GM21717 (cell line): Measurements from ENCODE around the gene RTN4.

Experiments used
- ATAC-seq: cut with Tn5 transposase; IDR thresholded peaks from one replicate; pipeline ENCODE4 v1.9.1; 2021; ENCODE audit warnings: mild to moderate bottlenecking, moderate library complexity; ENCODE audit not compliant: unreplicated experiment

RTN4 gene

GRCh38 chr2:54957321-54957999, 92.8 kb downstream of the RTN4 start:
- ATAC-seq: no peak

DNA sequence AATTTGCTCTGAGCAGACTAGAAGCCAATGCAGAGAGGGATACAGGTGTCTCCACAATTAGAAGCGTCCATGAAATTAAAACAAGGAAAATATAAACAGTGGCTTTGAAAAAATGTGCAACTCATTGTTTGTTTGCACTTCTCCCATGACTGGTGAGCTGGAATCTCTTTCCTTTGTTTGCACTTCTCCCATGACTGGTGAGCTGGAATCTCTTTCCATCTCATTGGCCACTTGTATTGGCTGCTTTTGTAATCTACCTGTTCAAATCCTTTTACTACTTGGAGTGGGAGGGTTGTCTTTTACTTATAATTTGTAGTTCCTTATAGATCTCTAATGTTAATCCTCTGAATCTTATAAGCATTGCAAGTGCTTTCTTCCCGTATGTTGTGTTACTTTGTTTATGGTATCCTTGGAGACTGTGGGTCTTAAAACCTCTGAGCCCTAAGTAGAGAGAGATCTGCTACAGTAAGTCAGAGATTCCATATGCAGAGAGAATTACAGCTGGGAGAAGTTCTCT, 94.1 kb downstream of the RTN4 start:
- no peak for ATAC-seq

- no peak for ATAC-seq
Observed at GRCh38 chr2:54955358-54956110, 94.7 kb downstream of the RTN4 start.

- no peak for ATAC-seq
Observed at GRCh38 chr2:54954705-54955357, 95.4 kb downstream of the RTN4 start.

DNA sequence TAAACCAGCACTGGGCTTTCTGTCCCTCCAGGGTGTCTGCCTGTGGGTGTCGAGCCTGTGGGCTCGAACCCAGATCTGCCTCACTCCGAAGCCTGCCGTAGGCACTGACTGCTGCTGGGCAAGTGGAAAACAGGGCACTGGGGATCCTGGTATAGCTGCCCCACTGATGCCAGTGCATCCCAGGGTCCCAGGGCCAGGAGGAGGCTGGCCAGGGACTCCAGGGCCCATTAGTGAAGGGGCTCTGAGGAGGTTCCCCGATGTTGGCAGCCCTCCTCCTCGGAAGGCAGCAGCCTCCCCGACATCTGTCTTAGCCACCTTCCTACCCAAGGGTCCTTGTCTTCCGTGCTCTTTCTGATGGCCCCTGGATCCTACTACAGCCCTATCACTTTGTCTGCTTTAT, 96.1 kb downstream of the RTN4 start:
- ATAC-seq: no peak

DNA sequence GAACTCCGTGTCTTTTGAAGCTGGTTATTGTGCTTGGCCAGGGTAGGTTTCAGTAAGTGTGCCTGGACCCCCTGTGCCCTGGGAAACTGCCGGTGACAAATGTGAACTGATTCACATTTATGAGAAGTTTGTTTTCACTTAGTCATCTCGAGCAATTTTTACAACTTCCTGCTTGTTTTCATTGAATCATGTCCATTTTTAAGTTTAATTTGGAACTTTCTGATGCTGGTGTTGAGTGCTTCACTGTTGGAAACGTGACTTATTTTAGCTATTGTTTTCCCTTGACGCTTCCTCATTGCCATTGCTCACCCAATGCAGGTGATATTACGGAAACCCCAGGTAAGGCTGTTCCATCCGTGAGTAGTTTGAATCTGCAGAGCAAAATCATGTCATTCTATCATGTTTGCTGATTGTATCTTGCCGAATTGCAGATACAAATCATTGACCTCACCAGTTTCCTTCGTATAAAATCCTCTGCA, 97.2 kb downstream of the RTN4 start:
- no peak for ATAC-seq

- ATAC-seq: no peak
Observed at GRCh38 chr2:54952425-54952824, 97.8 kb downstream of the RTN4 start.

DNA sequence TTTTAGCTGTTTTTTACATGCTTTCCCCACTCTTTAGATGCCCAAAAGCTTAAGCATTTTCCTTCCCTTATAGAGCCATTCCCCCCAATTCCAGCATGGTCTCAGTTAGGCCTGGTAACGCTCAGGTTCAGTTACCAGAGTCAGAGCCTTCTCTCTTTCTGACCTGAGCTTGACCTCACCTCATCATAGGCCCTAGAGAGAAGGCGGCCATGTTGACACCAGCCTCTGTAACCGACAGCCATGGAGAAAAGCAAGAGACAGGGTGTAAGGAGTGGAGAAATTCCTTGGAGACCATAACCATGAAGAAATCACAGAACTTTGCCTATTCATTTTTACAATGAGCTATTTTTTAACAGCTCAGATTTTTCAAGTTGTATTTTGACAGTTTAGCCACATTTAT, 99.4 kb downstream of the RTN4 start:
- no peak for ATAC-seq

DNA sequence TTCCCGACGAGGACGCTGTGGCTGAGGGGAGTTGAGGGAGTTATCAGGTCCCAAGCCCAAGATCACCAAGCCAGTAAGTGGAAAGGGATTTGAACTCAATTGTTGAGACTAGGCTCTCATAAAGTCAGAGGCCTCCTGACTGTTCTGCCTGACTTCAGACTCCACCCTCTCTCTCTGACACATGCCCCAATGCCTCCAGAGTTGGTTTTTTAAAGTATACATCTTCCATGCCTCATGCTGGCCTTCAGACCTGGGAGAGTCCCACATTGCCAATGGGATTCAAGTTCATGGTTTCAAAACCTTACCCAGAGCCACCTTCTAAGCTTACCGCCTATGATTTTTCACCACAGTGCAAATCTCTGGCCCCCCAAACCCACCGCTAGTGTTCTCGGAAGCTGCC, 100.8 kb downstream of the RTN4 start:
- no peak for ATAC-seq

DNA sequence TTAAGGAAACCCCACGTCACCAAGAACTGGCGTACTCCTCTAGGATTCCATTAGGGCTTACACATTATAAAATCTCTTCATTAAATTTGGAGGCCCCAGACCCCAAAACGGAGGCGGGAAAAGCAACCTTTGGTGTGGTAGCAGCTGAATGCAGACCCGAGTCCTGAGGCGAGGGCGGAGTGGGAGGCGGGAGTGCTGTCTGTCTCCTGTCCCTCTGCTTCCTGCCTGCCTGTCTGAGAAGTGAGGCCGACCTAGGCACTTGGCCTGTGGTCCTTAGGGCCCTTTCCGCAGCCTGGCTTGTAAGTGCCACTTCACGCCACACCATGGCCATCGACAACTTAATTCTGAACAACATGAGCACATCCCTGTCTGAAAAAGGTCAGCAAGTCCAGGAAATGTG, 102.1 kb downstream of the RTN4 start:
- no peak for ATAC-seq

GRCh38 chr2:54947646-54948045, 102.6 kb downstream of the RTN4 start:
- no peak for ATAC-seq

- no peak for ATAC-seq
Observed at GRCh38 chr2:54947136-54947535, 103.1 kb downstream of the RTN4 start.

GRCh38 chr2:54946220-54946805, 103.9 kb downstream of the RTN4 start:
- ATAC-seq: no peak

DNA sequence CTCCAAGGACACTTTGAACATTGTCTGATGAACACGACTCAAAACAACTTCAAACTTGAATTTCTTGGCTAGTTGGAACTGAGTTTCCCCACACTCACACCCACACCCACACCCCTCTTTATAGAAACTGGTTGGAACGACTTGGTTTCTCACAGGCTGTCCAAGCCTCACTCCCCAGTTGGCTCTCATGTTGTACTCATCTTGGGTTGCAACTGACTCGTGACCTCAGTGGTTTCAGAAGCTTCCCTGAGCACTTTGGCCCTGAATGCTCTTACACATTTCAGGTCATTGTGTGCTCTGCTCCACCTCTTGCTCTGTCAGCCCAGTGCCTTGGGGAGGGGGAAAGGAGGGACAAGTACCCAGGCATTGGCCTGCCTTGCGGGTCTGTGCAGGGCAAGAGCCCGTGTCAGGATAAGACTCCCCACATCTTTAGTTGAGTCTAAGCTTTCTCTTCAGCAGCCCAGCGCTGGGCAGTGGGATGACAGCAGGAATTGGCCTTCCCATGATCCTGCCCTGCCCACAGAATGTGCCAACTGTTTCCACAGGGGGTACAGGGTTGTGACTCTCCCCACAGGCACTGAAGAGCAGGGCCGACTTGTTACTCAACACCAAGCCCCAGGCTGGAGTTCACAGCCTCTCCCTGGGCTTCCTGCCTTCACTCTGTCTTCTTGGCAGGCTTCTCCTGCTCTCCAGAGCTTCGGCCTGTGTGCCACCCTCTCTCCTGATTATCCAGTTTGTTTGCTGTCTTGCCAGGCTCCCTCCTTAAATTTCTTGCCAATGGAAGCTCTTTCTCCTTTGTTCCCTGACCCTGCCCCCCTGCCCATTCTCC, 104.6 kb downstream of the RTN4 start:
- ATAC-seq: no peak

DNA sequence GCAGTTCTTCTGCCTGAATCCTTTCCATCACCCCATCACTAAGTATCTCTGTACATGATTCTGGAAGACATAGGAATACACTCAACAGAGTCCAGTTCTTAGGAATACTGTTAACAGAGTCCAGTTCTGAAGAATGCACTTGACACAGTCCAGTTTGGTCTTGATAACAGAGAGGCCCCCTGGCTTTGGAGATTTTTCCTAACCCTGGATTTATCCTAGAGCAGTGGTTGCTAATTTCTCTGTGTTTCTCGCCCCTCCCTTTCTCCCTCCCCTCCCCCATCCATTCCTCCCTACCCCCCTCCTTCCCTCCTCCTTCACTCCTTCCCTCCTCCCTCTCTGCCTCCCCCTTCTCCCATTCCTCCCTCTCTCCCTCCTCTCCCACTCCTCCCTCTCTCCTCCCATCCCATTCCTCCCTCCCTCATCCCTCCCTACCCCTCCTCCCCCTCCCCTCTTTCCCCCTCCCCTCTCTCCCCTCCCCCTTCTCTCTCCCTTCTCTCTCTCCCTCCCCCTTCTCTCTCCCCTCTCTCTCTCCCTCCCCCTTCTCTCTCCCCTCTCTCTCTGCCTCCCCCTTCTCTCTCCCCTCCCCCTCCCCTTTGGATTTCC, 105.4 kb downstream of the RTN4 start:
- no peak for ATAC-seq

GRCh38 chr2:54942373-54942772, 107.9 kb downstream of the RTN4 start:
- no peak for ATAC-seq

DNA sequence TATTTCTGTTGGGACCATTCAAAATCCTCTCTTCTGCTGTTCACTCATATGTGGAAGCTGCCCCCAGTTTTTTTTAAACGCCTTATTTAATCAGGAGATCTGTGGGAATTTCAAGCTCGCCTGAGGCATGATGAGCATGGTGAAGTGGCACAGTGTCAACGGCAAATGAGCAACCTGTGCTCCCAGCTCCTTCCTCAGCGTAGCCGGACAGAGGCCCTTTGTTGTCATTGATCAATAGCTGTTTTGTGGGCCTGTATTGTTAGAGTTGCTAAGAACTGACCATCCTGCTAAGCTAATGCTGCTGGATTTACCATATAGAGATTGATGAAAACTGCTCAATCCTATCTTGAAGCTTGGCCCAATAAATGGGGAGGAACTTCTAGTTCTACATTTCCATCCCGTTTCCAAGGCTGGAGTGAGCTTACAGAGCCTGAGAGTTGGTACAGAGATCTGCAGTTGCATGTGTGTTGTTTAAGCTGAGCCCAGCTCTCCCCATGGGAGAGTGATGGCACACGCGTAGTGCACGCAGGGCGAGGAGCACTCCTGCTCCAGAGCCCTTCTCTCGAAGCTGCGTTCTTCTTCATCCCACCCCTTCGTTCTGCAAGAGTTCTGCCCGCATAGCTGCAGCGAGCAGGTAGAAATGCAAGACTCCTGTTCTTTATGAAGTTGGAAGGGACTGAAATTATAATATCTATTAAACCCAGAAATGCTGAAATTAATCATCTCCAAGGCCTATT, 108.8 kb downstream of the RTN4 start:
- ATAC-seq: no peak

DNA sequence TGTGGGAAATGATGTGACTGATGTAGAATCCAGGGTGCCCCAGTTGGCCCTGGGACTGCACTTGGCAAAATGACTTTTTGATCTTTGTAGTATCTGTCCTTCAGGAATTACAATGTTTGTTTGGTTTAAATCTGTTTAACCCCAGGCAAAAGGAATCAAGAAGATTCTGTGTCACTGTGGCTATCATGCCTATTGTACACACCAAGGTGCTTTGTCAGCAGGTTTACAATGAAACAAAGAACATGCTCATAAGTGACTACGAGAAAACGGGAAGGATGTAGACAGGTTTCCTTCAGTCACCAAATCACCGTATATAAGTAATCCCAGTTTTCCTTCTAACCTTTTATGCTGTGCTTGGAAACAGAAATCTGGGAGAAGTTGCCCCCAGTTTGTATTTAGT, 109.5 kb downstream of the RTN4 start:
- ATAC-seq: no peak

GRCh38 chr2:54939446-54940118, 110.7 kb downstream of the RTN4 start:
- ATAC-seq: no peak
